Testis (tissue), 3 donors: ENCODE data around the gene AMT. TPM values are rescaled to one million over a fixed set of nuclear protein-coding genes. Genes with fewer than 3 reads are reported as not detected.
"Not testable (repeated sequence)": the region's sequence is repeated elsewhere in the genome, so short reads cannot be mapped to it uniquely, and the experiment has no call there.

Source experiments
- DNase-seq: peaks from one replicate; pipeline ENCODE4 v3.0.0-alpha.2; 2019
- H3K27ac ChIP-seq, 2 donors: fragments of 200-600 bp; sonication (generic); one replicate each; pipeline ENCODE4 v1.5.1; 2019
- H3K27me3 ChIP-seq: fragments of 200-600 bp; sonication (generic); one replicate; pipeline ENCODE4 v1.5.1; 2019
- H3K36me3 ChIP-seq: fragments of 200-600 bp; sonication (generic); one replicate; pipeline ENCODE4 v1.5.1; 2017; ENCODE audit warnings: low read depth; ENCODE audit errors: missing control alignments
- H3K4me1 ChIP-seq: fragments of 200-600 bp; sonication (generic); one replicate; pipeline ENCODE4 v1.5.1; 2019
- H3K4me3 ChIP-seq, 2 donors: fragments of 200-600 bp; sonication (generic); one replicate each; pipeline ENCODE4 v1.5.1; 2017 to 2019
- H3K9me3 ChIP-seq: fragments of 200-600 bp; sonication (generic); one replicate; pipeline ENCODE4 v1.5.1; 2017
- POLR2A ChIP-seq: fragments of 450-650 bp; IDR thresholded peaks from one replicate; pipeline ENCODE4 v1.6.1; 2017; ENCODE audit warnings: antibody characterized with exemption, mild to moderate bottlenecking, moderate library complexity
- WGBS, 2 donors: methylation state at CpG; one replicate each; pipeline ENCODE4 v1.1.5; 2018; 5-methylcytosine and 5-hydroxymethylcytosine counted together
- intact Hi-C: fragments of 100-400 bp; cut with DNase I; formaldehyde crosslinking; loops from one replicate; pipeline ENCODE4 v1.15.1; 2023; ENCODE audit warnings: low total_unique reads
- polyA plus RNA-seq: library from polyadenylated mRNA; stranded (reverse); fragments of 350-450 nt; fragmentation: Illumina TruSeq; extraction: RNeasy Lipid Tissue Mini Kit (QIAGEN cat#74804); gene quantifications from one replicate; pipeline ENCODE4 v1.2.3, GENCODE V29; 2014; ENCODE audit warnings: low read depth, low replicate concordance; ENCODE audit not compliant: insufficient read depth
- total RNA-seq, 2 donors: library from RNA; depleted of rRNA; stranded (reverse); fragments of >200 nt; gene quantifications; one replicate each; pipeline ENCODE4 v1.2.3, GENCODE V29; 2016
- TF ChIP-seq, protein P1 (sequence below), 3 experiments: fragments of 450-650 bp in 2 of 3; fragments of 200-600 bp in 1 of 3; sonication (generic) in 1 of 3; IDR thresholded peaks; one replicate each; pipeline ENCODE4 v1.5.1; 2016 to 2019; ENCODE audit warnings: antibody characterized with exemption in 3 of 3, mild to moderate bottlenecking in 2 of 3, moderate library complexity in 1 of 3

The AMT gene
- total and polyA plus RNA-seq, 3 donors from 2014 or later, result 3.8 to 10.4 (median 9.1) TPM

DNA sequence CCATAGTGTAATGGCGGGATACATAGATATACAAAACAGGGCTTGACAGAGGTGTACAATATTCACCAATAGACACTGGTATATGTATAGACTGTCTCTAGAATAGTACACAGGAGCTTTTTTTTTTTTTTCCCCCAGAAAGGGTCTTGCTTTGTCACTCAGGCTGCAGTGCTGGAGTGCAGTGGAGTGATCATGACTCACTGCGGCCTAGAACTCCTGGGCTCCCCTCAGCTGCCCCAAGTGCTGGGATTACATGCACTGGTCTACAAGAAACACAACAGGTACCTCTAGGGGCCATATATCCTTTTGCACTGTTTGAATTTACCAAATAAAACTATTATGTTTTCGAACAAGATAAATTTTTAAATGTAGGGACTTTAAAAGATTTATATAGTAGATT lies 22.8 kb downstream of the AMT start:
- 96% methylated on average over 3 of the region's 3 CpGs for WGBS, 2 donors
- no peak for DNase-seq
- no peak for TF ChIP-seq POLR2A
- TF ChIP-seq, protein P1, sequence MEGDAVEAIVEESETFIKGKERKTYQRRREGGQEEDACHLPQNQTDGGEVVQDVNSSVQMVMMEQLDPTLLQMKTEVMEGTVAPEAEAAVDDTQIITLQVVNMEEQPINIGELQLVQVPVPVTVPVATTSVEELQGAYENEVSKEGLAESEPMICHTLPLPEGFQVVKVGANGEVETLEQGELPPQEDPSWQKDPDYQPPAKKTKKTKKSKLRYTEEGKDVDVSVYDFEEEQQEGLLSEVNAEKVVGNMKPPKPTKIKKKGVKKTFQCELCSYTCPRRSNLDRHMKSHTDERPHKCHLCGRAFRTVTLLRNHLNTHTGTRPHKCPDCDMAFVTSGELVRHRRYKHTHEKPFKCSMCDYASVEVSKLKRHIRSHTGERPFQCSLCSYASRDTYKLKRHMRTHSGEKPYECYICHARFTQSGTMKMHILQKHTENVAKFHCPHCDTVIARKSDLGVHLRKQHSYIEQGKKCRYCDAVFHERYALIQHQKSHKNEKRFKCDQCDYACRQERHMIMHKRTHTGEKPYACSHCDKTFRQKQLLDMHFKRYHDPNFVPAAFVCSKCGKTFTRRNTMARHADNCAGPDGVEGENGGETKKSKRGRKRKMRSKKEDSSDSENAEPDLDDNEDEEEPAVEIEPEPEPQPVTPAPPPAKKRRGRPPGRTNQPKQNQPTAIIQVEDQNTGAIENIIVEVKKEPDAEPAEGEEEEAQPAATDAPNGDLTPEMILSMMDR (IDR thresholded peaks at IDR 0.05), result no peak

DNA sequence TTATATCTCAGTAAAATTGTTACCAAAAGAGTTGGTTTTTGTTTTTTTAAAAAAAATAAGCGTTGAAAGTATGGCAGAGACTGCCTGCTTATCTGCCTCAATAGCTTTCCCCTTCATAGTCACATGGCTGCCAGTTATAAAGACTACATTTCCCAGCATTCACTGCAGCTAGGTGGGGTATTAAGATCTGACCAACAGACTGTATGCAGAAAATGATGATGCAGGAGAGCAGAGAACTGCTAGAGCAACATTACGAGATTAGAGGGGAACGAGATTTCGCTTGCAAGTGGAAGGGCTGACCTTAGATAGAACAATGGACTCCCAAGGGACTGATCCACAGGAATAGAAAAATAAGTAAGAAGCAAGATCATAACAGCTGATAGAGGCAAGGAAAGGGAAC lies 24.8 kb downstream of the AMT start:
- 32 to 39% methylated on average over 4 of the region's 4 CpGs for whole genome bisulfite sequencing, 2 donors
- DNase-seq, result no peak

More for the DNA sequence above, 22.8 kb downstream of the AMT start:
- Histone ChIP-seq H3K36me3 (no peaks in the 10 kb centered on the region), H3K9me3 (no peaks in the 10 kb centered on the region), H3K4me1 (peaks cover 14% of the 10 kb centered on the region), H3K27ac (no peak overlapping the region), H3K27me3 (no peaks in the 10 kb centered on the region), H3K4me3 (no peak overlapping the region)
- intact Hi-C loops, result no loop called here

DNA sequence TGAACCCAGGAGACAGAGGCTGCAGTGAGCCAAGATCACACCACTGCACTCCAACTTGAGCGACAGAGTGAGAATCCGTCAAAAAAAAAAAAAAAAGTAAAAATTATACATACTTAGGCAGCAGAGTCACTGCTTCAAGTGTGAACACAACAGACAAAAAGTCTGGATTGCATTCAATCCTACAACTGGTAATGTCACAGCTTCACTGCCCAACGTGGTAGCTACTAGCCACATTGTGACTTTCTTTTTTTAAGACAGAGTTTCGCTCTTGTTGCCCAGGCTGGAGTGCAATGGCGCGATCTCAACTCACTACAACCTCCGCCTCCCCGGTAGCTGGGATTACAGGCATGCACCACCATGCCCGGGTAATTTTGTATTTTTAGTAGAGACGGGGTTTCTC lies 31.0 kb downstream of the AMT start:
- H3K4me3 ChIP-seq, H3K36me3 ChIP-seq, H3K27ac ChIP-seq, H3K9me3 ChIP-seq, H3K4me1 ChIP-seq, H3K27me3 ChIP-seq, intact Hi-C loops, DNase-seq: not testable (repeated sequence)
- WGBS, 2 donors, result 81 to 93% methylated on average over 10 of the region's 10 CpGs

More for the DNA sequence above, 24.8 kb downstream of the AMT start:
- H3K27ac ChIP-seq, result no peak overlapping the region
- no peaks in the 10 kb centered on the region for H3K36me3 ChIP-seq
- H3K27me3 ChIP-seq, result no peaks in the 10 kb centered on the region
- no peak overlapping the region for H3K4me3 ChIP-seq
- TF ChIP-seq, protein P1 (IDR thresholded peaks at IDR 0.05), result no peak
- no peak for TF ChIP-seq POLR2A
- intact Hi-C loops, result no loop called here
- H3K9me3 ChIP-seq, result no peaks in the 10 kb centered on the region
- peaks cover 15% of the 10 kb centered on the region for H3K4me1 ChIP-seq

DNA sequence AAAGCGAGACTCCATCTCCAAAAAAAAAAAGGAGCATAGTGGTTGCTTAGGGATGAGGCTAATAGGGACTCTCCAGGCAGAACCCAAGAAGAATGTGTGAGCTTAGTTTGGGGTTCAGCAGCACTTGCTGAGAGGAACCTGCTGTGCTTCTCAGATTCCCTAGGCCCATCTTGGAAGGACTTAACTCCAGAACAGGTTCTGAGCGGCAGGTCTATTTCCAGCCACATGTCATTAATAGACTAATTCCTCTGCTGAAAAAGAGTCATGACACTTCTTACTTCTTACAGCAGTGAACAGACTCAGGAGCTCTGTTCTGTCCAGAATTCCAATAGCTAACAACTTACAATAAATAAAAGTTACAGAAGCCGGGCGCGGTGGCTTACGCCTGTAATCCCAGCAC lies 33.0 kb downstream of the AMT start:
- DNase-seq, result no peak
- Histone ChIP-seq H3K36me3 (no peaks in the 10 kb centered on the region), H3K4me3 (no peak overlapping the region), H3K4me1 (no peaks in the 10 kb centered on the region), H3K27me3 (no peaks in the 10 kb centered on the region), H3K9me3 (no peaks in the 10 kb centered on the region), H3K27ac (no peak overlapping the region)
- intact Hi-C loops, result no loop called here
- WGBS, 2 donors, result 95 to 97% methylated on average over 6 of the region's 6 CpGs
- no peak for TF ChIP-seq POLR2A
- TF ChIP-seq, protein P1 (IDR thresholded peaks at IDR 0.05), result no peak

DNA sequence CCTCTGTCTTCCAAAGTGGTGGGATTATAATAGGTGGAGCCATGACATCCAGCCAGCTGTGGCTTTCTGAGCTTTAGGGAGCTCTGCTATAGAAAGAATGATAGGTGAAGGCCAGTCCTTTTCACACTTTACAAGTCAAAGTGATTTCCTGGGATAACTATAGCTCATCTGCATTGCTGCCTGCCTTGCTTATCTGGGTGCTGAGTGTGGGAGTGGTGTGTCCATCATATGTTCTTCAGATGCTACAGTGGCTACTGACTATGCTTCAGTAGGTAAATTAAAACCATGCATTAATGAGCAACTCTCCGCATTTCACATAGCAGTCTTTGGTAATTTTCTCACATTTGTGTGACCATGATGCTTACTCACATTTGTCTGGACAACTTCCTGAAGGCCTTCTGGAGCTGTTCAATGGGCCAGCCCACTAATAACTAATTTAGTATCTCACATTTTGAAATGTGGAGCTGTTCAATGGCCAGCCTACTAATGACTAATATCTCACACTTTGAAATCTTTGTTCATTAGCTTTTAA lies 33.9 kb downstream of the AMT start:
- 83 to 100% methylated on average over 1 of the region's 1 CpG for WGBS, 2 donors
- intact Hi-C loops, result no loop called here
- H3K4me3 ChIP-seq, result no peak overlapping the region
- no peaks in the 10 kb centered on the region for H3K9me3 ChIP-seq
- no peak for DNase-seq
- no peaks in the 10 kb centered on the region for H3K27me3 ChIP-seq
- no peak overlapping the region for H3K27ac ChIP-seq
- TF ChIP-seq POLR2A, result no peak
- TF ChIP-seq, protein P1 (IDR thresholded peaks at IDR 0.05), result no peak
- H3K4me1 ChIP-seq, result peaks cover 3% of the 10 kb centered on the region
- no peaks in the 10 kb centered on the region for H3K36me3 ChIP-seq
